ENCODE results near the gene KCNJ18.
"Not testable (repeated sequence)": the region's sequence is repeated elsewhere in the genome, so short reads cannot be mapped to it uniquely, and the experiment has no call there.

DNA sequence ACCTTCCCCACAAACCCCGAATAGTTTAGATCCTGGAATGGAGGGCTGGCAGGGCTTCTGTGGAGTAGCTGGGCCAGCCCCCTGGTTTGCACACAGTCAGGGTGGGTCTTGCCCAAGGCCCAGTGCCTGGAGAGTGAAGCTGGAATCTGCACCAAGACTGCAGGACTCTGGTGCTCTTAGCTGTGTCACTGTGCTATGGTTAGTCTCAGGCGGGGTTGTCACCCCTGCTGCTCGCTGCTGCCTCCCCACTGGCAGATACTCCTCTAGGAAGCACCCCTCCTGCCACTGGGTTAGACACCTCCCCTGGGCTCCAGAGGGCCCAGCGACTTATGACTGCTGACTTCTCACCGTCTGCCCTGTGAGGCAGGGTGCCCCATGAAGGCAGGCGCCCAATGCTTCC is 842 bp upstream of the KCNJ18 start:
- not testable (repeated sequence) for TF ChIP-seq CTCF (conservative IDR thresholded peaks at IDR 0.05; ENCODE audit: low read length); EZH2phosphoT487 (IDR thresholded peaks at IDR 0.05; ENCODE audit: borderline replicate concordance, low read depth, low read length)

All from OCI-LY7 (cell line).